Measurements from ENCODE around the gene STIP1.

DNA sequence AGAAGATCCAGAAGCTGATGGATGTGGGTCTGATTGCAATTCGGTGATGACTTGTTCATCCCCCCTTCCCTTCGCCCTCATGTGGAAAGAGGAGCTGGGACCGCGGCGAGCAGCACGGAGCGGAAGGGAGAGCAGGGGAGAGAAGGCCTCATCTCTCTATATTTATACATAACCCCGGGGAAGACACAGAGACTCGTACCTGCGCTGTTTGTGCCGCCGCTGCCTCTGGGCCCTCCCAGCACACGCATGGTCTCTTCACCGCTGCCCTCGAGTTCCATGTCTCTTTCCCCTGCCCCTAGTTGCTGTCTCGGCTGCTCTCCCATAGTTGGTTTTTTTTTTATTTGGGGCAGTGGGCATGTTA lies 18.1 kb downstream of the STIP1 start:
- TF ChIP-seq CTCF (IDR thresholded peaks at IDR 0.05) = no peak
- no peak for TF ChIP-seq POLR2A (IDR thresholded peaks at IDR 0.05)
